ENCODE results near the gene RBCK1. TPM values are rescaled to one million over a fixed set of nuclear protein-coding genes. Genes with fewer than 3 reads are reported as not detected.
A peak's percentile ranks its signal among the peaks of the same experiment; 100 is the strongest.

The RBCK1 gene
- total RNA-seq, 1 donor from 2014 or later, result 97.6 TPM

DNA sequence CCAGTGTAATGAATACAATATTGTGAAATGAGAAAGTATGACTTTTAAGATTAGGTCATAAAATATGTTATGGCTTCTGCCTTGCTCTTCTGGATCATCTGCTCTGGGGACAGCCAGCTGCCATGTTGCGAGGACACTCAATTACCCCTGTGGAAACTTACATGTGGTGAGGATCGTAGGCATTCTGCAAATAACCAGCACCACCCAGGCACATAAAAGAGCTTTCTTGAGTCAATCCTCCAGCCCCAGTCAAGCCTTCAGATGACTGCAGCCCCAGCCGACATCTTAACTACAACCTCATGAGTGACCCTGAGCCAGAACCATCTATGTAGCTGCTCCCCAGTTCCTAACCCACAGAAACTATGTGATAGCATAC is 4.5 kb upstream of the RBCK1 start:
- peaks cover 9% of the 10 kb centered on the region for H3K27me3 Mint-ChIP-seq (ENCODE audit: unreplicated experiment)
- no peak overlapping the region for H3K4me3 Mint-ChIP-seq (ENCODE audit: unreplicated experiment)
- H3K27ac Mint-ChIP-seq (ENCODE audit: unreplicated experiment), result no peak overlapping the region
- no peak for DNase-seq
- H3K9me3 Mint-ChIP-seq (ENCODE audit: unreplicated experiment), result peaks cover 7% of the 10 kb centered on the region
- H3K36me3 Mint-ChIP-seq (ENCODE audit: unreplicated experiment), result no peaks in the 10 kb centered on the region
- H3K4me1 Mint-ChIP-seq (ENCODE audit: low read depth, unreplicated experiment), result peaks cover 16% of the 10 kb centered on the region
- TF ChIP-seq, protein P1, sequence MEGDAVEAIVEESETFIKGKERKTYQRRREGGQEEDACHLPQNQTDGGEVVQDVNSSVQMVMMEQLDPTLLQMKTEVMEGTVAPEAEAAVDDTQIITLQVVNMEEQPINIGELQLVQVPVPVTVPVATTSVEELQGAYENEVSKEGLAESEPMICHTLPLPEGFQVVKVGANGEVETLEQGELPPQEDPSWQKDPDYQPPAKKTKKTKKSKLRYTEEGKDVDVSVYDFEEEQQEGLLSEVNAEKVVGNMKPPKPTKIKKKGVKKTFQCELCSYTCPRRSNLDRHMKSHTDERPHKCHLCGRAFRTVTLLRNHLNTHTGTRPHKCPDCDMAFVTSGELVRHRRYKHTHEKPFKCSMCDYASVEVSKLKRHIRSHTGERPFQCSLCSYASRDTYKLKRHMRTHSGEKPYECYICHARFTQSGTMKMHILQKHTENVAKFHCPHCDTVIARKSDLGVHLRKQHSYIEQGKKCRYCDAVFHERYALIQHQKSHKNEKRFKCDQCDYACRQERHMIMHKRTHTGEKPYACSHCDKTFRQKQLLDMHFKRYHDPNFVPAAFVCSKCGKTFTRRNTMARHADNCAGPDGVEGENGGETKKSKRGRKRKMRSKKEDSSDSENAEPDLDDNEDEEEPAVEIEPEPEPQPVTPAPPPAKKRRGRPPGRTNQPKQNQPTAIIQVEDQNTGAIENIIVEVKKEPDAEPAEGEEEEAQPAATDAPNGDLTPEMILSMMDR (IDR thresholded peaks at IDR 0.05; ENCODE audit: partially characterized antibody, unreplicated experiment), result no peak

DNA sequence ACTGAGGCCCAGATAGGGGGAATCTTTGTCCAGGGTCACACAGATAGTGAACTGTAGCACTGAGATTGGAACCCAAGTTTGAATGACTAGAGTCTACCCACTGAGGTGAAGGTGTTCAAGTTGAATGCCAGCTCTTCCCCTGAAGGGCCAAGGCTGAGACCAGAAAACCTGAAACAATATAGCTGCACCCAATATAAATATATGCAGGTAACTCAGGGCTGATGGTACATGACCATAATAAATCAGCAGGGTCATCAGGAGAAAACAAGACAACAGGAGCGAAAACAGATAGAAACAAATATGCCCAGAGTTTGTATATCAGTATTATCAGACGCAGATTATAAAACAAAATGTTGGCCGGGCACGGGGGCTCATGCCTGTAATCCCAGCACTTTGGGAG is 4.0 kb upstream of the RBCK1 start:
- Mint-ChIP-seq H3K27me3 (ENCODE audit: unreplicated experiment) (peaks cover 11% of the 10 kb centered on the region), H3K27ac (ENCODE audit: unreplicated experiment) (no peak overlapping the region), H3K4me3 (ENCODE audit: unreplicated experiment) (no peak overlapping the region), H3K4me1 (ENCODE audit: low read depth, unreplicated experiment) (peaks cover 18% of the 10 kb centered on the region), H3K9me3 (ENCODE audit: unreplicated experiment) (peaks cover 8% of the 10 kb centered on the region), H3K36me3 (ENCODE audit: unreplicated experiment) (no peaks in the 10 kb centered on the region)
- no peak for DNase-seq
- TF ChIP-seq, protein P1 (IDR thresholded peaks at IDR 0.05; ENCODE audit: partially characterized antibody, unreplicated experiment), result no peak

DNA sequence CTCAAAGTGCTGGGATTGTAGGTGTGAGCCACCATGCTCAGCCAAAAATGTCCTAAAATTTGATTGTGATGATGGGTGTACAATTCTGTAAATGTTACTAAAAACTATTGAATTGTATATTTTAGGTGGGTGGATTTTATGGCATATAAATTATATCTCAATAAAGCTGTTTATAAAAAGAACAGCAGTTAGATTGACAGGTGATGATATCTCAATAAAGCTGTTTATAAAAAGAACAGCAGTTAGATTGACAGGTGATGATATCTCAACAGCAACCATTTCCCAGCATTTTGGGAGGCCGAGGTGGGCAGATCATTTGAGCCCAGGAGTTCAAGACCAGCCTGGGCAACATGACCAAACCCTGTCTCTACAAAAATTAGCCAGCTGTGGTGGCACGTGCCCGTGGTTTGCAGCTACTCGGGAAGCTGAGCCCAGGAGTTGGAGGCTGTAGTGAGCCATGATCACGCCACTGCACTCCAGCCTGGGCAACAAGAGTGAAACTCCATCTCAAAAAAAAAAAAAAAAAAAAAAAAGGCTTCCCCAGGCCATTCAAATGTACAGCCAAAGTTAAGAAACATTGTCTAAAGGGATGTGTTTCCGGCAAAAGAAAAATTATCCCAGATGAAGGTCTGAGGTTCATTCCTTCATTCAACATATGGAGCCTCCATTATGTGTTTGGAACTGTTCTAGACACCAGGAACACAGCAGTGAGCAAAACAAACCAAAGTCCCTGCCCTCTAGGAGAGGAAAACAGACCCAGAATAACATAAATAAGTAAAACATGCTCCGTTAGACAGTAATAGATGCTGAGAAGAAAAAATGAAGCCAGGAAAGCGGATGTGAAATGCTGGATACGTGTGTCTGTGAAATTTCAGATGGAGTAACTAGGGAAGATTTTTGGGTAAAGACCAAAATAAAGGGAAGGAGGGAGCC is 1.6 kb upstream of the RBCK1 start:
- TF ChIP-seq, protein P1 (IDR thresholded peaks at IDR 0.05; ENCODE audit: partially characterized antibody, unreplicated experiment), result no peak

DNA sequence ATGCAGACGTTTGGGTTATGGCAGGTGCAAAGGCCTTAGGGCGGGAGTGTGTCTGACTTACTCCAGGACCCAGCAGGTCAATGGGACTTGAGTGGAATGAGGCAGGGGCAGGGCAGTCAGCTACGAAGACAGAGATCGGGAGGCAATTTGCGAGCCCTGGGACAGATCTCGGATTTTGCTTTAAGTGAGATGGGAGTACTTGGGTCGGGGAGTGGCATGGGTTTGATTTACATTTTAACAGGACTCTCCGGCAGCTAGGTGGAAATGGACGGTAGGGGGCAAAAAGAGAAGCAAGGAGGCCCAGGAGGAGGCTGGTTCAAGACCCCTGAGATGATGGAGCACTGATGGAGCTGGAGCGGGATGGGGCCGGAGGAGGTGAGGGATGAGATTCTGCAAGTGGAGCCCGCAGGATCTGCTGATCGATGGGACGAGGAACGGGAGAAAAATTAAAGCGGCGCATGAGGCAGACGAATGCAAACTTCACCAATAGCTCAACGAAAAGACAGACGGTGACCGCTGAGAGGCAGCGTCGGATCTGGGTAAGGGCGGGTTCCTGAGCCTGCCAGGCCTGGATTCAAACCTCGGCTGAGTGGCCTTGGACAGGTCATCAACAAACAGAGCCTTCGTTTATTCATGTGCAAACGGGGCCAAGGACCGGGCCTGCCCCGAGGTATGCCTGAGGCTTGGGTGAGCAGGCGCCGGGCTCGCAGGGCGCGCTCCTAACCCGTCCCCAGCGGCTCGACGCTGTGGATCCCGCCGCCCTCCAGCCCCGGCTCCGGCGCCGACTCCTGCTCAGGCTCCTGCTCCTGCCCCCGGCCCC is 756 bp upstream of the RBCK1 start:
- DNase-seq, result peak; percentile 81
- Mint-ChIP-seq H3K36me3 (ENCODE audit: unreplicated experiment) (peaks cover 5% of the 10 kb centered on the region), H3K4me1 (ENCODE audit: low read depth, unreplicated experiment) (peaks cover 17% of the 10 kb centered on the region), H3K27me3 (ENCODE audit: unreplicated experiment) (peaks cover 14% of the 10 kb centered on the region), H3K9me3 (ENCODE audit: unreplicated experiment) (peaks cover 11% of the 10 kb centered on the region), H3K27ac (ENCODE audit: unreplicated experiment) (peak overlapping the region; percentile 95), H3K4me3 (ENCODE audit: unreplicated experiment) (peak overlapping the region; percentile 91)
- TF ChIP-seq, protein P1 (IDR thresholded peaks at IDR 0.05; ENCODE audit: partially characterized antibody, unreplicated experiment), result peak; percentile 48

More for the DNA sequence above, 1.6 kb upstream of the RBCK1 start:
- Mint-ChIP-seq H3K27ac (ENCODE audit: unreplicated experiment) (peak overlapping the region; percentile 95), H3K4me1 (ENCODE audit: low read depth, unreplicated experiment) (peaks cover 17% of the 10 kb centered on the region), H3K36me3 (ENCODE audit: unreplicated experiment) (no peaks in the 10 kb centered on the region), H3K27me3 (ENCODE audit: unreplicated experiment) (peaks cover 14% of the 10 kb centered on the region), H3K4me3 (ENCODE audit: unreplicated experiment) (peak overlapping the region; percentile 91), H3K9me3 (ENCODE audit: unreplicated experiment) (peaks cover 11% of the 10 kb centered on the region)
- DNase-seq, result no peak

Data from glutamatergic neuron (in vitro differentiated cells).